NCI-H510A (cell line): ENCODE results near the gene HAUS8.

ENCODE experiments used
- DNase-seq: peaks from one replicate; lab custom pipeline; 2025; lab: John Stamatoyannopoulos, UW

Gene HAUS8

GRCh38 chr19:17075864-17076542, 751 bp upstream of the HAUS8 start:
- DNase-seq = no peak

- DNase-seq = no peak
Observed at GRCh38 chr19:17074634-17075034, 618 bp downstream of the HAUS8 start.

GRCh38 chr19:17073869-17074633, 1.2 kb downstream of the HAUS8 start:
- DNase-seq = no peak

GRCh38 chr19:17070912-17071311, 4.3 kb downstream of the HAUS8 start:
- no peak for DNase-seq

DNA sequence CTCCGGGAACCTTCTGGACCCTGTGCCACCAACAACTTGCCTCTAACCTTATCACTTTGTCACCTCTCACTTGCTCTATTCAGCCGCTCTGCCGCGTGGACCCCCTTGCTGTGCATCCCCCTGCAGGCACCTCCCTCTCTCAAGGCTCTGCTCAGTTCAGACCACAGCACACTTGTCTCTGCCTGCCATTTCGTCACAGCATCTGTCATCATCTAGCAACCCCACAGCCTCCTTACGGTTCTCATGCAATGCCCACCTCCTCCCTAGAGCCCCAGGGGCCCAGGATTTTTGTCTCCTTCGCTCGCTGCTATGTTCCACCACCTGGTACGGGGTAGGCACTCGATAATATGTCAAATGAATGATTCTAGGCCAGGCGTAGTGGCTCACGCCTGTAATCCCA, 4.8 kb downstream of the HAUS8 start:
- no peak for DNase-seq

DNA sequence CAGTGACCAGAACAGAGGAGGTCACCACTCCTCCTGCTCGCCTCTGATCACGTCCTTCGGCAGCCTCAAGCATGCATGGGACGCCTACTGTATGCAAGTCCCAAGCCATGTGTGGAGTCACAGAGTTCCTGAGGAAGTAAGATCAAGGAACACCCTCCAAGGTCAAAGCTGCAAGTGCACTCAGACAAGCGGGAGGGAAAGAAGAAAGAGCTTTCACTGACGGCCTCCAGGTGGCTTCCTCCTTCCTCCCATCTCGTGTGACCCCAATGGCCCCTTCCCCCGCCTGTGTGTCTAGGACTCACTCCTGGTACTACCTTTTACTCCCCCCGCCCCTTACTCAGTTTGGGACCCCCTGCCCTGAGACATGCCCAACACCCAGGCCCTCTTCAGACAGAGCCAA, 6.1 kb downstream of the HAUS8 start:
- no peak for DNase-seq

DNA sequence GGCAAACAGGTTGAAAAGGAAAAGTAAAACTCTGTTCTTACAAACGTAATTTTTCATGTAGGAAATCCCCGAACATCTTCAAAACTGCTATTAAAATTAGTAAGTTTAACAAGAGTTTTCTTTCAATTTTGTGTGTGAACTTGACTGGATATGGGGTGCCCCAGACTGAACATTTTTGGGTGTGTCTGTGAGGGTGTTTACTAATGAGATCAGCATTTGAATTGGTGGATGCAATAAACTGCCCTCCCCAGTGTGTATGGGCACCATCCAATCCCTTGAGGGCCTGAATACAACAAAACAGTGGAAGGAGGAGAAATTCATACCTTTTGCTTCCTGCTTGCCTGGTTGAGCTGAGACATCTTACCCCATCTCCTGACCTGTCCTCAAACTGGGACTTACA, 11.8 kb downstream of the HAUS8 start:
- no peak for DNase-seq

DNA sequence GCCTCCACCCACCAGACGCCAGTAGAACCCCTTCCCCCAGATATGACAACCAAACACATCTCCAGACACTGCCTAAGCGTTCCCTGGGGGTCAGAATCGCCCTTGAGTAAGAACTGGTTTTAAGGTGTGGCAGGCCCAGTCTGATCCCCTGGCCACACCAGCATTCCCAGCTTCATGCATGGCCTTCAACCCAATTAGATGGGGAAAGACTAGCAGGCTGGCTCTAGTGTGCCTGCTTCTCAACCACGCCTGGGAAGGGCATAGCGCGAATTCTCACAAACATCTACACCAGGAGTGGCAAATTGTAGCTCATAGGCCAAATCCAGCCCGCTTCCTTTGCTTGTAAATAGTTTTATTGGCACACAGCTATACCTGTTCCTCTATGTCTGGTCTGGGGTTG, 13.6 kb downstream of the HAUS8 start:
- DNase-seq = no peak

- no peak for DNase-seq
Observed at GRCh38 chr19:17061205-17061604, 14.0 kb downstream of the HAUS8 start.

DNA sequence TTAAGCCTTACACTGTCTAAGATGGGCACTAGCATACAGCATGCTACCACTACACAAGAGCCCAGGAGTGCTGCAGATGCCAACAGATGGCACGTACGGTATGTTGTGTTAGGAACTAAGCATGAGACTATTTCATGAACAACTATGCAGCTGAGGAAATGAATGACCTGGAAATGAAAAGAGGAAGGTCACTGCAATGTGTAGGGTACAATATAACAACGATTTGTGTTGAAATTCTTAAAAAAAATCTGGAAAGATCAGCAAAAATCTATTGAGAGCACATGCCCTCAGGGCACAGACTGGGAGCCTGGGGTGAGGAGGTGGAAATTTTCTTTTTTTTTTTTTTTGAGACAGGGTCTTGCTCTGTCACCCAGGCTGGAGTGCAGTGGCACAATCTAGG, 14.4 kb downstream of the HAUS8 start:
- no peak for DNase-seq

DNA sequence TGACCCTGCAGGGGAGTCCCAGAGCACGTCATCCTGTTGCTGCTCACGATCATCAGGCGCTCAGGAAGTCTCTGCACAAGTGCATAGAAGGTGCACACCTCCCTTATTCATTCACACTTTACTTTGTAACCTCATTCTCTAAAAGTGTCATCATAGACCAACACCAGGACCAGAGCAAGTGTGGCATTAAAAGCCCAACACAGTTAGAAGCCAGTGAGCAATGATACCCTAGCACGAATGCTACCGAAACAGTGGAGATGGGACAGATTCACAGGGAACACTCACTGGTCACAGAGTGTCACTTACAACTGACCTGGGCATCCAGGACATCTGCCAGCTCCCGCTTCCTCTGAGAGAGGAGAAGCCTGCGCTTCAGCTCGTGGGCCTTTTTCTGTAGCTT, 17.0 kb downstream of the HAUS8 start:
- no peak for DNase-seq

DNA sequence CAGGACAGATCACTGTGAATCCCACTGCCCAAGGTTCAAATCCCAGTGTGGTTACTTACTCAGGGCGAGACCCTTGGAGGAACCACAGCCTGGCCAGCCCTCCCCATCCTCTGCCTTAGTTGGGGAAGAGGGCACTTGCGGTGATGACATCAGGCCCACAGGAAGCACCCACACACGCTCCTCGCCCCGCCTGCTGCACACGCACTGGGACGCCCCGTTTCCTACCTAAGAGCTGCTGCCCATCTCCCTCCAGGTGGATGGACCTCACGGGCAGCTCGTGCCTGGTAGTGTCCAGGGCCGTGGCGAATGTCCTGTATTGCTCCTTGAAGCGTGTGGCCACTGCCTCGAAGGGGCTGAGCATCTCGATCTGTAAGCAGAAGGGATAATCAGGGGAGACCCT, 19.6 kb downstream of the HAUS8 start:
- DNase-seq = no peak

GRCh38 chr19:17054746-17055145, 20.5 kb downstream of the HAUS8 start:
- DNase-seq = no peak

DNA sequence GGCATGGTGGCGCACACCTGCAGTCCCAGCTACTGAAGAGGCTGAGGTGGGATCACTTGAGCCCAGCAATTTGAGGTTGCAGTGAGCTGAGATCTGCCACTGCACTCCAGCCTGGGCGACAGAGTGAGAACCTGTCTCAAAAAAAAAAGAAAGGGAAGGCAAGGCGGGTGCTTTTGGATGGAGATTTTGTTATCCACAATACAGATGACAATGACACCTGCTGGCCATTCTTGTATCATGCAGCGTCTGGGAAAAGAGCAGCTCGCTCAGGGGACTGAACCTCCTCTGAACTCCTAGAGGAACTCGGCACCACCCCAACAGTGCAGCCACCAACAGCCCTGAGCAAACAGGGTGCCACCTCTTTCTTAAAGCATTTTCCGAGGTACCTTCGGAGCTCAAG, 22.8 kb downstream of the HAUS8 start:
- no peak for DNase-seq

- DNase-seq = no peak
Observed at GRCh38 chr19:17049711-17050280, 25.5 kb downstream of the HAUS8 start.

GRCh38 chr19:17048885-17049453, 26.3 kb downstream of the HAUS8 start:
- no peak for DNase-seq

DNA sequence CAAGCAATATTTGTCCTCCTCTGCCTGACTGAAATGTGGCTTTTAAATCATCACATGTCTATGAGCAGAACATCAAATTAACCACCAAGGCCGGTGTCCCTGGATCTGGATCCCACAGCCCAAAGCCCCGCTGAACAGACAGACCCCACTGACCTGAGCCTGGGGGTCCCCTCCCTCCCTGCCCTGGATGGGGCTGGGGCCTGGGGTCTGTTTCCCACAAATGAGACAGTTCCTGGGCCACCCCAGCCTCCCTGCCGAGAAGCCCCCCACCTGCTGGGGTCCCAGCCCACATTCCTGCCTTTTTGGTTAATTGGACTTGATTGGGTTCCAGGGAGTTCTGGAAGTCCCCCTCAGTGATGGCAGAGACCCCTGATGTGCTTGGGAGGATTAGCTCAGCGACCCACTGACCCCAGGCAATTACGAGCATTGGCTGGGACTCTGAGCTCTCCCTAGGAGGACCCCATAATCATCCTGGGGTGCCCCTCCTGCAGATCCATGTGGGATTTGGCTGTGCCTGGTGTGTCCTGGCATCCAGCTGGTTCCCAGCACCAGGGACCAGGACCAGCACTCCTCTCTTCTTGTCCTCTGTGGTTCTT, 29.2 kb downstream of the HAUS8 start:
- no peak for DNase-seq

DNA sequence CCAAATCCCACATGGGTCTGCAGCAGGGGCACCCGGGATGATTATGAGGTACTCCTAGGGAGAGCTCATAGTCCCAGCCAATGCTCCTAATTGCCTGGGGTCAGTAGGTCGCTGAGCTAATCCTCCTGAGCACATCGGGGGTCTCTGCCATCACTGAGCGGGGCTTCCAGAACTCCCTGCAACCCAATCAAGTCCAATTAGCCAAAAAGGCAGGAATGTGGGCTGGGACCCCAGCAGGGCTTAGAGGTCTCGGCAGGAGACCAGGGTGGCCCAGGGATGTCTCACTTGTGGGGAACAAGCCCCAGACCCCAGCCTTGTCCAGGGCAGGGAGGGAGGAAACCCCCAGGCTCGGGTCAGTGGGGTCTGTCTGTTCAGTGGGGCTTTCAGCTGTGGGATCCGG, 31.5 kb downstream of the HAUS8 start:
- no peak for DNase-seq

- DNase-seq = no peak
Observed at GRCh38 chr19:17041976-17042375, 33.3 kb downstream of the HAUS8 start.

DNA sequence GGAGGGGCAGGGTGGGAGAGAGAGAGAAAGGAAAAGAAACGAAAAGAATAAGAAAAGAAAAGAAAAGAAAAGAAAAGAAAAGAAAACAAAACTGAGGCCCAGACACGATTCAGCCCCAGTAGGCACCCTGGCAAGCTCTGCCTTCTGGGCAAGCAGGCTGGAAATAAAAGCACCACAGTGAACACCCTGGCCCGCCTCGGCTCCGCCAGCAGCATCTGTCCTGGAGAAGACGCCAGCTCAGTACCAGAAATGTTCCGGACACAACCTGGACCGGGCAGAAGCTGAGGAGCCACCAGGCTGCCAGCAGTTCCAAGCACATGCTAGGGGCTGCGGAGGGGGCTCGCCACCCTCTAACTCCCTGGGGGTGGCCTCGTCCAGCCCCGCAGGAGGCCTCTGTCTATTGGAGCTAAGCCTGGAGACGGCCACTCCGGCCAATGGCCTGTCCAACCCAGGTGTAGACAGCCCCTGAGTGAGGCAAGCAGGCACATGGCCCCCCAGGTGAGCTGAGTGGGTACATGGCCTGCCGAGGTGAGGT, 37.2 kb downstream of the HAUS8 start:
- DNase-seq = no peak

GRCh38 chr19:17037184-17037583, 38.1 kb downstream of the HAUS8 start:
- DNase-seq = no peak

DNA sequence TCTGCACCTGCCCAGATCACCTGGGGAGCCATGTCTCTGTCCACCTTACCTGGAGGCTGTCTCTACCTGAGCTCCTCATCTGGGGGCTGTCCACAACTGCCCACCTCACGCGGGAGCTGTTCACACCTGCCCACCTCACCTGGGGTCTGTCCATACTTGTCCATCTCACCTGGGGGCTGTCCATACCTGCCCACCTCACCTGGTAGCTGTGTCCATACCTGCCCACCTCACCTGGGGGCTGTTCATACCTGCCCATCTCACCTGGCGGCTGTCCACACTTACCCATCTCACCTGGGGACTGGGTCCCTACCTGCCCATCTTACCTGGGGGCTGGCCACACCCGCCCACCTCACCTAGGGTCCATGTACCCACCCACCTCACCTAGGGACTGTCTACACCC, 38.6 kb downstream of the HAUS8 start:
- DNase-seq = no peak
